GM12878 (cell line): ENCODE measurements around the gene SLC25A44. TPM values are rescaled to one million over a fixed set of nuclear protein-coding genes. Genes with fewer than 3 reads are reported as not detected.

Source experiments
- ATAC-seq: fragments of 200-7000 bp; cut with Tn5 transposase; 3 replicates; pipeline ENCODE4 v1.9.1; 2020; ENCODE audit warnings: mild to moderate bottlenecking, moderate library complexity
- BruUV-seq: library from RNA; stranded (reverse); fragments of 400-500 nt; replicated peaks from 2 replicates; lab custom pipeline; 2021; lab: Mats Ljungman, UMichigan
- CTCF ChIA-PET: fragments of 300-600 bp; sonication (Branson Sonifier 250); formaldehyde crosslinking; extraction: SDS; loops from one replicate; lab custom pipeline; 2021; ENCODE audit warnings: inconsistent platforms; lab: Yijun Ruan, JAX
- POLR2A ChIA-PET: fragments of 350-600 bp; formaldehyde crosslinking; extraction: SDS; loops from one replicate; lab custom pipeline; 2021; ENCODE audit warnings: inconsistent platforms; lab: Charles Lee
- RAD21 ChIA-PET: fragments of 300-600 bp; sonication (Branson Sonifier 250); formaldehyde crosslinking; loops from one replicate; lab custom pipeline; 2023; ENCODE audit warnings: antibody characterized with exemption; ENCODE audit not compliant: unreplicated experiment; lab: Charles Lee
- SMC1A ChIA-PET: fragments of 300-600 bp; sonication (Branson Sonifier 250); formaldehyde crosslinking; loops from one replicate; lab custom pipeline; 2023; ENCODE audit not compliant: unreplicated experiment, uncharacterized antibody; lab: Charles Lee
- DNase-seq: peaks from one replicate; pipeline ENCODE4 v3.0.0-alpha.2; 2011; ENCODE audit warnings: low read depth, low spot score
- FAIRE-seq: peaks from 3 replicates; lab custom pipeline; 2011; peaks lifted over from hg19 to GRCh38; lab: Jason Lieb, UNC
- H2AFZ ChIP-seq: 2 replicates; pipeline ENCODE4 v1.6.0; 2011; ENCODE audit warnings: low read depth, low read length, control low read depth; ENCODE audit not compliant: control insufficient read depth
- H3K27ac ChIP-seq: 2 replicates; pipeline ENCODE4 v1.5.1; 2011; ENCODE audit warnings: control low read depth; ENCODE audit not compliant: control insufficient read depth, insufficient read depth
- H3K27me3 ChIP-seq, 2 experiments: replicated peaks in 1 of 2; 2 replicates each; pipeline versions ENCODE4 v1.6.0 to v1.6.1; 2011; ENCODE audit warnings: low read length in 1 of 2; ENCODE audit not compliant: control insufficient read depth in 2 of 2, insufficient read depth in 2 of 2
- H3K36me3 ChIP-seq, 2 experiments: 2 replicates each; pipeline ENCODE4 v1.5.1; 2011; ENCODE audit warnings: low read length in 1 of 2; ENCODE audit not compliant: control insufficient read depth in 2 of 2, insufficient read depth in 2 of 2
- H3K4me1 ChIP-seq: 2 replicates; pipeline ENCODE4 v1.6.1; 2011; ENCODE audit warnings: mild to moderate bottlenecking, low read length, moderate library complexity, mixed read lengths; ENCODE audit not compliant: control insufficient read depth, insufficient read depth
- H3K4me2 ChIP-seq: 2 replicates; pipeline ENCODE4 v1.6.0; 2011; ENCODE audit warnings: control low read depth; ENCODE audit not compliant: control insufficient read depth, insufficient read depth
- H3K4me3 ChIP-seq: fragments of 200-600 bp; sonication (generic); 2 replicates; pipeline ENCODE4 v1.5.1; 2016
- H3K79me2 ChIP-seq: 2 replicates; pipeline ENCODE4 v1.6.0; 2011; ENCODE audit warnings: low read length; ENCODE audit not compliant: control insufficient read depth, insufficient read depth
- H3K9ac ChIP-seq: 2 replicates; pipeline ENCODE4 v1.8.0; 2011; ENCODE audit warnings: low read length, control low read depth, mixed read lengths; ENCODE audit not compliant: control insufficient read depth, insufficient read depth
- H3K9me3 ChIP-seq: replicated peaks from 3 replicates; pipeline ENCODE4 v1.5.1; 2011; ENCODE audit warnings: mild to moderate bottlenecking, low read length; ENCODE audit not compliant: control insufficient read depth, insufficient read depth
- H4K20me1 ChIP-seq: 2 replicates; pipeline ENCODE4 v1.6.0; 2011; ENCODE audit not compliant: control insufficient read depth, insufficient read depth
- CREB1 ChIP-seq: IDR thresholded peaks from 2 replicates; pipeline ENCODE4 v1.6.1; 2012; ENCODE audit warnings: low read depth, mild to moderate bottlenecking, inconsistent platforms
- GATAD2B ChIP-seq: fragments of 450-650 bp; conservative IDR thresholded peaks from 2 replicates; pipeline ENCODE4 v1.6.1; 2017; ENCODE audit warnings: low read depth, mild to moderate bottlenecking, moderate library complexity
- IKZF1 ChIP-seq: fragments of 450-650 bp; conservative IDR thresholded peaks from 2 replicates; pipeline ENCODE4 v1.6.1; 2017; ENCODE audit warnings: antibody characterized with exemption, mild to moderate bottlenecking
- LARP7 ChIP-seq: fragments of 450-650 bp; IDR thresholded peaks from 2 replicates; pipeline ENCODE4 v1.6.1; 2017; ENCODE audit warnings: mild to moderate bottlenecking
- PAX5 ChIP-seq: IDR thresholded peaks from 2 replicates; pipeline ENCODE4 v1.6.1; 2011; ENCODE audit warnings: low read depth, low read length, borderline replicate concordance
- POU2F2 ChIP-seq: IDR thresholded peaks from 3 replicates; pipeline ENCODE4 v1.6.1; 2011; ENCODE audit warnings: low read depth, mild to moderate bottlenecking, low read length, borderline replicate concordance
- RB1 ChIP-seq: fragments of 450-650 bp; formaldehyde crosslinking; IDR thresholded peaks from 2 replicates; pipeline ENCODE4 v1.6.1; 2017; ENCODE audit warnings: mild to moderate bottlenecking, borderline replicate concordance
- RBBP5 ChIP-seq: fragments of 200-600 bp; sonication (generic); conservative IDR thresholded peaks from 2 replicates; pipeline ENCODE4 v1.6.1; 2016
- REST ChIP-seq: IDR thresholded peaks from 2 replicates; pipeline ENCODE4 v1.6.1; 2012; ENCODE audit warnings: mild to moderate bottlenecking, low read depth, low read length
- SIN3A ChIP-seq: IDR thresholded peaks from 2 replicates; pipeline ENCODE4 v1.6.1; 2012; ENCODE audit warnings: low read depth, low read length, improper control_type of control experiment
- SMARCA5 ChIP-seq: fragments of 450-650 bp; IDR thresholded peaks from 2 replicates; pipeline ENCODE4 v1.6.1; 2017; ENCODE audit warnings: mild to moderate bottlenecking
- SREBF2 ChIP-seq: IDR thresholded peaks from 2 replicates; pipeline ENCODE4 v1.6.1; 2012; ENCODE audit warnings: mild to moderate bottlenecking, low read length
- ZNF384 ChIP-seq: IDR thresholded peaks from 2 replicates; pipeline ENCODE4 v1.6.1; 2012; ENCODE audit warnings: low read depth, mild to moderate bottlenecking, low read length, improper control_type of control experiment, borderline replicate concordance
- ZSCAN29 ChIP-seq: fragments of 450-650 bp; IDR thresholded peaks from 2 replicates; pipeline ENCODE4 v1.6.1; 2017; ENCODE audit warnings: mild to moderate bottlenecking, moderate library complexity
- WGBS: methylation state at CpG from one replicate; pipeline ENCODE4 v1.1.6; 2016; ENCODE audit warnings: low lambda C conversion rate; ENCODE audit not compliant: insufficient replicate concordance, insufficient coverage; ENCODE audit errors: missing lambda C conversion rate; 5-methylcytosine and 5-hydroxymethylcytosine counted together
- in situ Hi-C: fragments of 300-500 bp; cut with MboI; formaldehyde crosslinking; loops from 9 replicates; pipeline ENCODE4 v1.14.3; 2018; ENCODE audit warnings: mixed read lengths
- intact Hi-C: fragments of 100-400 bp; cut with micrococcal nuclease; formaldehyde crosslinking; loops from one replicate; pipeline ENCODE4 v1.14.2; 2022; ENCODE audit not compliant: unreplicated experiment
- polyA plus RNA-seq, 11 experiments: library from polyadenylated mRNA; depleted of rRNA in 4 of 11; unstranded in 6 of 11; stranded (reverse) in 5 of 11; fragments of >200 nt; fragmentation: Nextera tagmentation in 4 of 11; fragmentation: Illumina TruSeq in 1 of 11; extraction: Ambion mirVana in 4 of 11; extraction: Trizol in 1 of 11; gene quantifications; 1 replicate in 1 of 11; 2 replicates in 10 of 11; pipeline versions ENCODE4 v1.2.1 to v1.2.3, GENCODE V29; 2011 to 2016; ENCODE audit warnings: inconsistent platforms in 2 of 11, missing spikeins in 2 of 11, low read depth in 1 of 11
- total RNA-seq, 4 experiments: library from RNA; depleted of rRNA in 3 of 4; stranded (reverse); fragments of >200 nt in 3 of 4; fragmentation: Illumina TruSeq in 1 of 4; extraction: Trizol in 1 of 4; gene quantifications; 2 replicates each; pipeline versions ENCODE4 v1.2.1 to v1.2.3, GENCODE V29; 2013 to 2021
- TF ChIP-seq, protein P1 (sequence below): fragments of 450-650 bp; IDR thresholded peaks from 2 replicates; pipeline ENCODE4 v1.6.1; 2014; ENCODE audit warnings: mild to moderate bottlenecking
- TF ChIP-seq, protein P2 (sequence below): IDR thresholded peaks from 2 replicates; pipeline ENCODE4 v1.6.1; 2011; ENCODE audit warnings: borderline replicate concordance, low read depth, mild to moderate bottlenecking, moderate library complexity, low read length; ENCODE audit not compliant: insufficient read depth, poor library complexity, severe bottlenecking

The SLC25A44 gene
- total and polyA plus RNA-seq, 10 of the 15 experiments (the other 5 are each of a cell fraction or from before 2014, with no cell fraction given): 7.1 to 43.3 (median 30.4) TPM

GRCh38 chr1:156157506-156157905, 36.4 kb upstream of the SLC25A44 start:
- peaks cover 1 to 15% of the 10 kb centered on the region in 2 experiments for H3K36me3 ChIP-seq
- ATAC-seq (peak; percentile 13), DNase-seq (peak; percentile 89), FAIRE-seq (peak; percentile 61)
- no TSS peak for BruUV-seq
- no peak overlapping the region for H3K9ac ChIP-seq
- peaks cover 76% of the 10 kb centered on the region for H3K4me1 ChIP-seq
- H3K9me3 ChIP-seq: no peaks in the 10 kb centered on the region
- CTCF ChIA-PET: interaction anchor here (1.3 to 6.7 kb wide), 3 partner anchors 11 to 68 kb away, joined by 5 to 44 read pairs (median 15); partner anchors contain the start of gene SLC25A44
- POLR2A ChIA-PET: interaction anchor here (0.8 to 1.0 kb wide), 3 partner anchors 9 to 68 kb away, joined by 3 to 4 read pairs (median 4); partner anchors contain the start of gene PMF1
- no peak overlapping the region for H2AFZ ChIP-seq
- SMC1A ChIA-PET: interaction anchor here (4.1 to 22.3 kb wide), 3 partner anchors 11 to 67 kb away, joined by 25 to 411 read pairs (median 43); no protein-coding TSS in a partner anchor
- H3K4me2 ChIP-seq: peak overlapping the region; percentile 97
- H3K79me2 ChIP-seq: peaks cover 41% of the 10 kb centered on the region
- in situ Hi-C loops: no loop called here
- H4K20me1 ChIP-seq: no peaks in the 10 kb centered on the region
- 0% methylated on average over 3 of the region's 3 CpGs for WGBS
- RAD21 ChIA-PET: interaction anchor here (1.5 to 2.0 kb wide), 3 partner anchors 9 to 68 kb away, joined by 3 to 9 read pairs (median 5); no protein-coding TSS in a partner anchor
- H3K27ac ChIP-seq: peak overlapping the region; percentile 82
- H3K4me3 ChIP-seq: peak overlapping the region; percentile 36; the same call in 1 of the 2 replicates
- intact Hi-C loops: no loop called here
- H3K27me3 ChIP-seq: no peaks in the 10 kb centered on the region
- TF ChIP-seq RB1 (no peak), POU2F2 (no peak), REST (no peak), SMARCA5 (no peak), SIN3A (no peak), IKZF1 (peak; percentile 46), PAX5 (peak; percentile 41; the same call in 1 of the 2 replicates), LARP7 (no peak), GATAD2B (no peak), ZSCAN29 (no peak), SREBF2 (no peak), ZNF384 (no peak), RBBP5 (no peak), CREB1 (no peak)
- TF ChIP-seq, protein P1, sequence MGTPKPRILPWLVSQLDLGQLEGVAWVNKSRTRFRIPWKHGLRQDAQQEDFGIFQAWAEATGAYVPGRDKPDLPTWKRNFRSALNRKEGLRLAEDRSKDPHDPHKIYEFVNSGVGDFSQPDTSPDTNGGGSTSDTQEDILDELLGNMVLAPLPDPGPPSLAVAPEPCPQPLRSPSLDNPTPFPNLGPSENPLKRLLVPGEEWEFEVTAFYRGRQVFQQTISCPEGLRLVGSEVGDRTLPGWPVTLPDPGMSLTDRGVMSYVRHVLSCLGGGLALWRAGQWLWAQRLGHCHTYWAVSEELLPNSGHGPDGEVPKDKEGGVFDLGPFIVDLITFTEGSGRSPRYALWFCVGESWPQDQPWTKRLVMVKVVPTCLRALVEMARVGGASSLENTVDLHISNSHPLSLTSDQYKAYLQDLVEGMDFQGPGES: no peak
- TF ChIP-seq, protein P2, sequence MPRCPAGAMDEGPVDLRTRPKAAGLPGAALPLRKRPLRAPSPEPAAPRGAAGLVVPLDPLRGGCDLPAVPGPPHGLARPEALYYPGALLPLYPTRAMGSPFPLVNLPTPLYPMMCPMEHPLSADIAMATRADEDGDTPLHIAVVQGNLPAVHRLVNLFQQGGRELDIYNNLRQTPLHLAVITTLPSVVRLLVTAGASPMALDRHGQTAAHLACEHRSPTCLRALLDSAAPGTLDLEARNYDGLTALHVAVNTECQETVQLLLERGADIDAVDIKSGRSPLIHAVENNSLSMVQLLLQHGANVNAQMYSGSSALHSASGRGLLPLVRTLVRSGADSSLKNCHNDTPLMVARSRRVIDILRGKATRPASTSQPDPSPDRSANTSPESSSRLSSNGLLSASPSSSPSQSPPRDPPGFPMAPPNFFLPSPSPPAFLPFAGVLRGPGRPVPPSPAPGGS: no peak
